Esophagus muscularis mucosa (tissue), 4 donors: Measurements from ENCODE around the gene DCDC2C. TPM values are rescaled to one million over a fixed set of nuclear protein-coding genes. Genes with fewer than 3 reads are reported as not detected.

Experiments
- DNase-seq: peaks from one replicate; pipeline ENCODE4 v3.0.0-alpha.2; 2017; ENCODE audit errors: extremely low spot score
- H3K27ac ChIP-seq, 4 donors: fragments of 200-600 bp; sonication (generic); replicated peaks in 1 of 4; 1 replicate in 3 of 4; 2 replicates in 1 of 4; pipeline ENCODE4 v1.5.1; 2016 to 2019; ENCODE audit warnings: mild to moderate bottlenecking in 1 of 4
- H3K27me3 ChIP-seq, 4 donors: fragments of 200-600 bp; sonication (generic); one replicate each; pipeline versions ENCODE4 v1.5.1 to v1.6.0; 2016 to 2019
- H3K36me3 ChIP-seq, 4 donors: fragments of 200-600 bp; sonication (generic); one replicate each; pipeline ENCODE4 v1.5.1; 2016 to 2019
- H3K4me1 ChIP-seq, 4 donors: fragments of 200-600 bp; sonication (generic); one replicate each; pipeline ENCODE4 v1.5.1; 2016 to 2019
- H3K4me3 ChIP-seq, 4 donors: fragments of 200-600 bp; sonication (generic); 1 replicate in 2 of 4; 2 replicates in 2 of 4; pipeline ENCODE4 v1.5.1; 2016 to 2019; ENCODE audit warnings: mild to moderate bottlenecking in 4 of 4, moderate library complexity in 1 of 4
- H3K9me3 ChIP-seq, 4 donors: fragments of 200-600 bp; sonication (generic); 1 replicate in 3 of 4; 2 replicates in 1 of 4; pipeline ENCODE4 v1.5.1; 2016 to 2019
- EP300 ChIP-seq: sonication (generic); formaldehyde crosslinking; IDR thresholded peaks from one replicate; pipeline ENCODE4 v1.6.1; 2017; ENCODE audit warnings: antibody characterized with exemption
- POLR2A ChIP-seq: fragments of 450-650 bp; IDR thresholded peaks from one replicate; pipeline ENCODE4 v1.6.1; 2017; ENCODE audit warnings: antibody characterized with exemption, moderate library complexity, mild to moderate bottlenecking, low read depth
- POLR2AphosphoS5 ChIP-seq, 2 donors: sonication (generic); formaldehyde crosslinking; IDR thresholded peaks; one replicate each; pipeline ENCODE4 v1.6.1; 2017; ENCODE audit warnings: antibody characterized with exemption in 2 of 2
- WGBS: methylation state at CpG from one replicate; pipeline ENCODE4 v1.1.5; 2018; 5-methylcytosine and 5-hydroxymethylcytosine counted together
- intact Hi-C: fragments of 100-400 bp; cut with DNase I; formaldehyde crosslinking; loops from one replicate; pipeline ENCODE4 v1.15.1; 2023
- total RNA-seq, 4 donors: library from RNA; depleted of rRNA; stranded (reverse); fragments of >200 nt; gene quantifications; one replicate each; pipeline versions ENCODE4 v1.1.0 to v1.2.1, GENCODE V29; 2016
- TF ChIP-seq, protein P1 (sequence below), 3 experiments: fragments of 200-600 bp in 2 of 3; fragments of 450-650 bp in 1 of 3; sonication (generic) in 2 of 3; IDR thresholded peaks; one replicate each; pipeline ENCODE4 v1.5.1; 2017 to 2019; ENCODE audit warnings: antibody characterized with exemption in 3 of 3, mild to moderate bottlenecking in 2 of 3, moderate library complexity in 1 of 3

The DCDC2C gene
- total RNA-seq, 4 donors from 2014 or later, result 0.83 TPM; not detected in 3

- Histone ChIP-seq H3K27ac (no peak overlapping the region), H3K27me3 (peaks cover 0 to 67% (median 23%) of the 10 kb centered on the region in 4 donors), H3K9me3 (no peaks in the 10 kb centered on the region), H3K4me3 (no peak overlapping the region), H3K4me1 (peaks cover 4 to 34% (median 14%) of the 10 kb centered on the region in 4 donors), H3K36me3 (no peaks in the 10 kb centered on the region)
- intact Hi-C loops, result no loop called here
- WGBS, result 12% methylated on average over 2 of the region's 2 CpGs
- no peak for TF ChIP-seq POLR2AphosphoS5 (IDR thresholded peaks at IDR 0.05)
- no peak for TF ChIP-seq EP300
- DNase-seq, result no peak
Observed at GRCh38 chr2:3705782-3706181, 2.4 kb downstream of the DCDC2C start.

- Histone ChIP-seq H3K4me3 (no peak overlapping the region), H3K27me3 (peaks cover 0 to 65% (median 21%) of the 10 kb centered on the region in 4 donors), H3K9me3 (no peaks in the 10 kb centered on the region), H3K27ac (no peak overlapping the region), H3K4me1 (peaks cover 4 to 34% (median 14%) of the 10 kb centered on the region in 4 donors), H3K36me3 (no peaks in the 10 kb centered on the region)
- no peak for DNase-seq
- 75% methylated on average over 5 of the region's 5 CpGs for WGBS
- intact Hi-C loops, result no loop called here
- TF ChIP-seq POLR2A (no peak), EP300 (no peak), POLR2AphosphoS5 (IDR thresholded peaks at IDR 0.05) (no peak)
- TF ChIP-seq, protein P1, sequence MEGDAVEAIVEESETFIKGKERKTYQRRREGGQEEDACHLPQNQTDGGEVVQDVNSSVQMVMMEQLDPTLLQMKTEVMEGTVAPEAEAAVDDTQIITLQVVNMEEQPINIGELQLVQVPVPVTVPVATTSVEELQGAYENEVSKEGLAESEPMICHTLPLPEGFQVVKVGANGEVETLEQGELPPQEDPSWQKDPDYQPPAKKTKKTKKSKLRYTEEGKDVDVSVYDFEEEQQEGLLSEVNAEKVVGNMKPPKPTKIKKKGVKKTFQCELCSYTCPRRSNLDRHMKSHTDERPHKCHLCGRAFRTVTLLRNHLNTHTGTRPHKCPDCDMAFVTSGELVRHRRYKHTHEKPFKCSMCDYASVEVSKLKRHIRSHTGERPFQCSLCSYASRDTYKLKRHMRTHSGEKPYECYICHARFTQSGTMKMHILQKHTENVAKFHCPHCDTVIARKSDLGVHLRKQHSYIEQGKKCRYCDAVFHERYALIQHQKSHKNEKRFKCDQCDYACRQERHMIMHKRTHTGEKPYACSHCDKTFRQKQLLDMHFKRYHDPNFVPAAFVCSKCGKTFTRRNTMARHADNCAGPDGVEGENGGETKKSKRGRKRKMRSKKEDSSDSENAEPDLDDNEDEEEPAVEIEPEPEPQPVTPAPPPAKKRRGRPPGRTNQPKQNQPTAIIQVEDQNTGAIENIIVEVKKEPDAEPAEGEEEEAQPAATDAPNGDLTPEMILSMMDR (IDR thresholded peaks at IDR 0.05), result no peak
Observed at GRCh38 chr2:3706892-3707291, 3.5 kb downstream of the DCDC2C start.

DNA sequence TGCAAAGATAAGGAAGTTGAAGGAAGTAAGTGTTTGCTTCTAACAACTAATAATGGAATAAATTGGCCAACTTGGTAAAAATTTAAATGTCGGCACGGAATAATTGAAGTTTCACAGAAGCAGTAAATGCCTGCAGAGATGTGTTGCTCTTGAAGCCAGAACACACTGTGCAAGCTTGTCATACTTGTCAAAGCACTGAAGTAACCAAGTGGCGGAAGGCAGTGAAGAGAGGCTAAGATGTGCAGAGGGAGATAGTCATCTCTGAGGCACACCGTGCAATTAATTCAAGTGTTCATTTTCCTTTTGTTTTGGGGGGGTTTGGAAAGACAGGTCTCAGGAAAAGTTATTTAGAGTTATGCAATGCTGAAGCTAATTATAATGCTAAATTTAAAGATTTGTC lies 5.2 kb downstream of the DCDC2C start:
- no peak for DNase-seq
- TF ChIP-seq, protein P1 (IDR thresholded peaks at IDR 0.05), result no peak
- no peak for TF ChIP-seq EP300
- no peak for TF ChIP-seq POLR2A
- no peak for TF ChIP-seq POLR2AphosphoS5 (IDR thresholded peaks at IDR 0.05)
- 84% methylated on average over 4 of the region's 4 CpGs for WGBS
- Histone ChIP-seq H3K27ac (no peak overlapping the region), H3K27me3 (peaks cover 0 to 50% (median 5%) of the 10 kb centered on the region in 4 donors), H3K4me3 (no peak overlapping the region), H3K36me3 (no peaks in the 10 kb centered on the region), H3K9me3 (no peaks in the 10 kb centered on the region), H3K4me1 (peaks cover 4 to 28% (median 13%) of the 10 kb centered on the region in 4 donors)
- intact Hi-C loops, result no loop called here

DNA sequence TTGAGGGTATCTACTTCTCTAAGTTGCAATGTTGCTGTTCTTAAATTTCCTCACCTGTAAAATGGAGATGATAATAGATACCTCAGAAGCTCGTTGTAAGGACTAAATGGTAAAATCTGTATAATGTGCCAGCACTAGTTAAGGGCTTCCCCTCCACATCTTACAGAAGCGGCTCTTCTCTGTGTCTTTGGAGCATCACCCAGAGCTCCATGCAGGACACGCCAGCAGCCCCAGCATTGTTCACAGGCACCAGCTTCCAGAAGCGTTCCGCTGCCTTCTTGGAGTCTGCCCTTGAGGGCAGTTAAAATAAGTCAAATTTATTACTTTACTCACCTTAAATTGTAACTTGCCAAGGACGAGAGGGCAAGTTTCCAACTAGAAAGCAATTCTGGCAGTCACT lies 5.8 kb downstream of the DCDC2C start:
- Histone ChIP-seq H3K36me3 (no peaks in the 10 kb centered on the region), H3K27me3 (peaks cover 0 to 43% (median 0%) of the 10 kb centered on the region in 4 donors), H3K27ac (no peak overlapping the region), H3K4me1 (peaks cover 0 to 22% (median 8%) of the 10 kb centered on the region in 4 donors), H3K4me3 (no peak overlapping the region), H3K9me3 (no peaks in the 10 kb centered on the region)
- DNase-seq, result peak; percentile 72
- WGBS, result 87% methylated on average over 6 of the region's 6 CpGs
- intact Hi-C loops, result no loop called here
- TF ChIP-seq EP300 (no peak), POLR2A (no peak), POLR2AphosphoS5 (IDR thresholded peaks at IDR 0.05) (no peak)
- TF ChIP-seq, protein P1 (IDR thresholded peaks at IDR 0.05), result no peak

- no peaks in the 10 kb centered on the region for H3K36me3 ChIP-seq
- no peaks in the 10 kb centered on the region for H3K9me3 ChIP-seq
- 64% methylated on average over 3 of the region's 3 CpGs for WGBS
- H3K4me3 ChIP-seq, result no peak overlapping the region
- DNase-seq, result no peak
- H3K4me1 ChIP-seq, result peaks cover 0 to 5% (median 0%) of the 10 kb centered on the region in 4 donors
- H3K27ac ChIP-seq, result no peak overlapping the region
- intact Hi-C loops, result no loop called here
- TF ChIP-seq POLR2A (no peak), EP300 (no peak), POLR2AphosphoS5 (IDR thresholded peaks at IDR 0.05) (no peak)
- TF ChIP-seq, protein P1 (IDR thresholded peaks at IDR 0.05), result no peak
- H3K27me3 ChIP-seq, result peaks cover 0 to 16% (median 0%) of the 10 kb centered on the region in 4 donors
Observed at GRCh38 chr2:3712424-3712823, 9.0 kb downstream of the DCDC2C start.
